Measurements from ENCODE around the gene CEP295NL.

Gene CEP295NL

DNA sequence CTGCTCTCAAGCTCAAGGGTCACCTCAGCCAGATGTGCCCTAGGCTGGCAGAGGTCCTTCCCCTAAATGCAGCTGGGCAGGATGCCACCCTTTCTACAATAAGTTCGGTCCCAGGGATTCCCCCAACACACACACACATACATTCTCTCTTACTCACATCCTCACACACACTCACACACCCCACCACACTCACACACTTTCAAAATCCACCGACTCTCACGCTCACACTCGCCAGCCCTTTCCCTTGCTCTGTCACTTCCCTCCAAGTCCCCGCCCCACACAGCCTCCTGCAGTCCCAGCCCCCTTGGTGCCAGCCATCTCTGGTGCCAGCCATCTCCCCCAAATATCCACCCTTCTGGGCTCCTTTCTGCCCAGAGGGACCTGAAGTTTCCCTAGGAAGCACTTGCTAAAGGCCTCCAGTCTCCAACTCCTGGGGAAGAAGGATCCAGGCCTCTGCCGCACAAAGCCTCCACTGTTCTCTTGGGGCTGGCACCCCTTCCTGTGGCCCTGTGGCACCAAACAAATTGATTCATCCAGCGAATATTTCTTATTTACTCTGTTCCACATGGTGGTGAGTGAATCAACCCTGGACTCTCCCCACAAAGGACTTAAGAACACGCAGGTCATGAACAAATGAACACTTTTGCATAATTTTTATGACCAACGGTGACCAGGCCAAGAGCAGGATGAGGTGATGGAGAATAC lies 58.5 kb downstream of the CEP295NL start:
- TF ChIP-seq, protein P1, sequence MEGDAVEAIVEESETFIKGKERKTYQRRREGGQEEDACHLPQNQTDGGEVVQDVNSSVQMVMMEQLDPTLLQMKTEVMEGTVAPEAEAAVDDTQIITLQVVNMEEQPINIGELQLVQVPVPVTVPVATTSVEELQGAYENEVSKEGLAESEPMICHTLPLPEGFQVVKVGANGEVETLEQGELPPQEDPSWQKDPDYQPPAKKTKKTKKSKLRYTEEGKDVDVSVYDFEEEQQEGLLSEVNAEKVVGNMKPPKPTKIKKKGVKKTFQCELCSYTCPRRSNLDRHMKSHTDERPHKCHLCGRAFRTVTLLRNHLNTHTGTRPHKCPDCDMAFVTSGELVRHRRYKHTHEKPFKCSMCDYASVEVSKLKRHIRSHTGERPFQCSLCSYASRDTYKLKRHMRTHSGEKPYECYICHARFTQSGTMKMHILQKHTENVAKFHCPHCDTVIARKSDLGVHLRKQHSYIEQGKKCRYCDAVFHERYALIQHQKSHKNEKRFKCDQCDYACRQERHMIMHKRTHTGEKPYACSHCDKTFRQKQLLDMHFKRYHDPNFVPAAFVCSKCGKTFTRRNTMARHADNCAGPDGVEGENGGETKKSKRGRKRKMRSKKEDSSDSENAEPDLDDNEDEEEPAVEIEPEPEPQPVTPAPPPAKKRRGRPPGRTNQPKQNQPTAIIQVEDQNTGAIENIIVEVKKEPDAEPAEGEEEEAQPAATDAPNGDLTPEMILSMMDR (IDR thresholded peaks at IDR 0.05; ENCODE audit: low read length): no peak
- no peak for TF ChIP-seq EZH2 (IDR thresholded peaks at IDR 0.05; ENCODE audit: borderline replicate concordance, low read length)
- H4K20me1 ChIP-seq (ENCODE audit: insufficient read depth, low read length): no peaks in the 10 kb centered on the region
- H2AFZ ChIP-seq (ENCODE audit: low read length): no peak overlapping the region
- no peak overlapping the region for H3K9ac ChIP-seq (ENCODE audit: low read length)
- no peaks in the 10 kb centered on the region for H3K27me3 ChIP-seq (ENCODE audit: insufficient read depth, low read length)
- H3K4me2 ChIP-seq (ENCODE audit: low read length): no peak overlapping the region
- peaks cover 9% of the 10 kb centered on the region for H3K79me2 ChIP-seq (ENCODE audit: insufficient read depth, low read length)
- no peak overlapping the region for H3K27ac ChIP-seq (ENCODE audit: low read depth, low read length, poor library complexity, severe bottlenecking)
- H3K4me3 ChIP-seq (ENCODE audit: low read depth, low read length, poor library complexity, severe bottlenecking): no peak overlapping the region
- H3K4me1 ChIP-seq (ENCODE audit: insufficient read depth, low read length, severe bottlenecking): peaks cover 18% of the 10 kb centered on the region
- no peaks in the 10 kb centered on the region for H3K36me3 ChIP-seq (ENCODE audit: insufficient read depth, low read length)
- H3K9me2 ChIP-seq (ENCODE audit: low read depth, low read length): no peaks in the 10 kb centered on the region
- H3F3A ChIP-seq (ENCODE audit: insufficient read depth, low read length): no peaks in the 10 kb centered on the region
- H3K9me3 ChIP-seq (ENCODE audit: low read length): no peaks in the 10 kb centered on the region

DNA sequence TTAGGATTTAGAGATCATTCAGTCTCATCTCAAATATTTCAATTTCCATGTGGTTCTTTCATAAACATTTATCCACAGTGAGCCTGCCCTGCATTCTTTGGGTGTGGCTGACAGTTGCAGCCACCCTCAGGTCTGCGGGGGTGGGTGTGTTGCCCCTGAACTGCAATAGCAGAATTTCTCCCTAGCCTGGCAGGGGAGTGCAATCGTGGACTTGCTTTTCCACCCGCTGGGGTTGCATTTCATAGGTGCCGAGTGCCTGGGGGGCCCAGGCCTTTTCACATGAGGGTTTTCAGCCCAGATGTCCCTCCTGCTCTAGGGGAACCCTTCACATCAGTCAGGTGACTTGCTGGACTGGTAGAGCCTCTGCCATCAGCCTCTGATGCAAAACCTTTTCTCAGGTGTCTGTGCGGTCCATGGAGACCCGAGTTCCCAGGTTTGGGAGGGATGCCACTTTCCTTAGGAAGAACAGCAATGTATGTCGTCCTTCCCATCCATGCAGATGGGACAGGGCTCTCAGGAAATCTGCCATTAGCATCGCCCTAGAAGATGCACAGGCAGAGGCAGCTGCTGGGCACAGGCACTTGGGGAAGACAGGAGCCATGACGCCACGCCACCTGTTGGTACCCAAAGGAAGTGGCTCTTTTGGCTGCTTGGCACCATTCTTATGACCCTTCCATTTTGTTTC lies 60.0 kb downstream of the CEP295NL start:
- H3K4me2 ChIP-seq (ENCODE audit: low read length): peak overlapping the region; percentile 4; the same call in 1 of the 2 replicates
- H3K79me2 ChIP-seq (ENCODE audit: insufficient read depth, low read length): peaks cover 24% of the 10 kb centered on the region

DNA sequence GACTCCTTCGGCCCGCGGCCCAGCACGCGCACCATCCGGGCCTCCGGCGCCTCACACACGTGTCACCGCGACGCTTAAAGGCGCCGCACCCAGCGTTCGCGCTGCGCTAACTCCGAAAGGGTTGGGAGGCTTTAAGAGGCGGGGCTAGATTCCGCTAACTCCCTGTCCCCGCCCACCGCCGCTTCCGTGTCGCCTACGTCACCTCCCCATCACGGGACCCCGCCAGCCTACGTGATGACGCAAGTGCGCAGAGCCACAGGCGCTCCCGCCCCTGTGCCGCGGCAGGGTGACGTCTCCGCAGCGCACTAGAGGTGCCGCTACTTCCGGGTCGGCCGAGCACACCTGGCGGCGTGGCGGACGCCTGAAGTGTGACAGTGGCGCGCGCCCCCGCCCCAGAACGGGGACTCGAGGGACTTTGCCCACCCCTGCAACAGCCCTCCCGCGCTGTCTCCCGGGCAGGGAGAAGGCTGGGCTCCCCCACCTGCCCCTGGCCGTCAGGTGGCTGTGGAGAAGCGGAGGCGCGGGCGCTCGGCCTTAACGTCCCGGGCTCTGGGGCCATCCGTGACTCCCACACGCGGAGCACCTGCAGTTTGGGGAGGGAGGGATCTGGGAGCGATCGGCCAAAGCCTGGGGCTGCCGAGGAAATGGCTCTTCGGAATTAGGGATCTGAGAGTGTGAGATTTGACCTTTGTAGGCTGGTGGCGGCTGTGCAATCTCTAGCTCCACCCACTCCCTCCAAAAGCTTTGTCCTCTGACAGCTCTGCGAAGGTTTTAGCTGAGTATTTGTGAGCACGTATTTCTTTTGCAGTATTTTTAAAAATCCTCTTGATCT lies 62.0 kb downstream of the CEP295NL start, which contains the start of gene USP36:
Gene USP36 (minus strand): TSS at position 35 of the 832 bp plus-strand sequence. CDS start 4,451 bp downstream, outside the sequence.
- H3K4me2 ChIP-seq (ENCODE audit: low read length): peak within 1 kb of the TSS; percentile 89
- peak within 1 kb of the TSS; percentile 55 for H3K27ac ChIP-seq (ENCODE audit: low read depth, low read length, poor library complexity, severe bottlenecking)
- H3K9me2 ChIP-seq (ENCODE audit: low read depth, low read length): no peaks in the 10 kb centered on the region
- peaks cover 22% of the 10 kb centered on the region for H3K36me3 ChIP-seq (ENCODE audit: insufficient read depth, low read length)
- peak within 1 kb of the TSS; percentile 70 for H3K4me3 ChIP-seq (ENCODE audit: low read depth, low read length, poor library complexity, severe bottlenecking)
- H3K9me3 ChIP-seq (ENCODE audit: low read length): no peaks in the 10 kb centered on the region
- no peaks in the 10 kb centered on the region for H3F3A ChIP-seq (ENCODE audit: insufficient read depth, low read length)
- TF ChIP-seq, protein P1 (IDR thresholded peaks at IDR 0.05; ENCODE audit: low read length): no peak; the same call in 1 of the 2 replicates
- TF ChIP-seq EZH2 (IDR thresholded peaks at IDR 0.05; ENCODE audit: borderline replicate concordance, low read length): no peak
- peak within 1 kb of the TSS; percentile 88 for H3K9ac ChIP-seq (ENCODE audit: low read length)
- no peak within 1 kb of the TSS; the same call in 1 of the 2 replicates for H2AFZ ChIP-seq (ENCODE audit: low read length)
- no peaks in the 10 kb centered on the region for H4K20me1 ChIP-seq (ENCODE audit: insufficient read depth, low read length)
- H3K27me3 ChIP-seq (ENCODE audit: insufficient read depth, low read length): no peaks in the 10 kb centered on the region
- H3K4me1 ChIP-seq (ENCODE audit: insufficient read depth, low read length, severe bottlenecking): peaks cover 30% of the 10 kb centered on the region
- H3K79me2 ChIP-seq (ENCODE audit: insufficient read depth, low read length): peaks cover 27% of the 10 kb centered on the region

More for the DNA sequence above, 60.0 kb downstream of the CEP295NL start:
- no peak for TF ChIP-seq EZH2 (IDR thresholded peaks at IDR 0.05; ENCODE audit: borderline replicate concordance, low read length)
- TF ChIP-seq, protein P1 (IDR thresholded peaks at IDR 0.05; ENCODE audit: low read length): peak; percentile 84
- Histone ChIP-seq H3K4me1 (ENCODE audit: insufficient read depth, low read length, severe bottlenecking) (peaks cover 30% of the 10 kb centered on the region), H4K20me1 (ENCODE audit: insufficient read depth, low read length) (no peaks in the 10 kb centered on the region), H3K9me3 (ENCODE audit: low read length) (no peaks in the 10 kb centered on the region), H2AFZ (ENCODE audit: low read length) (no peak overlapping the region), H3K4me3 (ENCODE audit: low read depth, low read length, poor library complexity, severe bottlenecking) (no peak overlapping the region), H3K9me2 (ENCODE audit: low read depth, low read length) (no peaks in the 10 kb centered on the region), H3K36me3 (ENCODE audit: insufficient read depth, low read length) (peaks cover 2% of the 10 kb centered on the region; the same call in 1 of the 2 replicates), H3F3A (ENCODE audit: insufficient read depth, low read length) (no peaks in the 10 kb centered on the region), H3K9ac (ENCODE audit: low read length) (no peak overlapping the region), H3K27me3 (ENCODE audit: insufficient read depth, low read length) (no peaks in the 10 kb centered on the region), H3K27ac (ENCODE audit: low read depth, low read length, poor library complexity, severe bottlenecking) (no peak overlapping the region)
